Midbrain (tissue), 1 donor: Measurements from ENCODE around the gene PTGR2.
"Not testable (repeated sequence)": the region's sequence is repeated elsewhere in the genome, so short reads cannot be mapped to it uniquely, and the experiment has no call there.

Experiments
- DNase-seq: peaks from one replicate; lab custom pipeline; 2025; lab: John Stamatoyannopoulos, UW

PTGR2 gene

GRCh38 chr14:73851567-73852382, at the start of gene PTGR2:
TSS of gene PTGR2 (plus strand) at chr14:73851831. CDS start at chr14:73858863, 7,032 bp downstream.
- DNase-seq, result peak; percentile 92

- no peak for DNase-seq
Measured at GRCh38 chr14:73802431-73803188, 49.0 kb upstream of the PTGR2 start.

GRCh38 chr14:73804636-73805035, 47.0 kb upstream of the PTGR2 start:
- no peak for DNase-seq

GRCh38 chr14:73807457-73807856, 44.2 kb upstream of the PTGR2 start:
- no peak for DNase-seq

- no peak for DNase-seq
Measured at GRCh38 chr14:73809391-73809790, 42.2 kb upstream of the PTGR2 start.

DNA sequence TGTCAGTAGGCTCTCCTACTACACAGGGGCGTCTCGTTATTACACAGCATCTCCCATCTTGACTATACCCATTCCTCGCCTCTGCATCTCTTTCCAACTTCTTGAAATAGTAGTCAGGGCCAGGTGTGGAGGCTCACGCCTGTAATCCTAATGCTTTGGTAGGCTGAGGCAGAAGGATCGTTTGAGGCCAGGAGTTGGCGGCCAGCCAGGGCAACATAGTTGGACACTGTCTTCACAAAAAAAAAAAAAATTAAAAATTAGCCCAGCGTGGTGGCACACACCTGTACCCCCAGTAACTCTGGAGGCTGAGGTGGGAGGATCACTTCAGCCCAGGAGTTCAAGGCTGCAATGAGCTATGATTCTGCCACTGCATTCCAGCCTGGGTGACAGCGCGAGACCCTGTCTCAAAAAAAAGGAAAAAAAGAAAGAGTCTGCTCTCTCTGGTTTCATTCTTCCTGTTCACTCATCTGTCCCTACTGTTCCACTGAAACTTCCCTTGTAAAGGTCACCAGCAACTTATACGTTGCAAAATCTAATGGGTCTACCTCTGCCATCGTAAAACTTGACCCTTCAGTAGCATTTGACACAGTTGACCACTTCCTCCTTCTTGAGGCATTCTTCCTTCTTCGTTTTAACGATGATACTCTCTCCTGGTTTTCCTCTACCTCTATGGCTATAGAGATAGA, 41.0 kb upstream of the PTGR2 start:
- DNase-seq, result no peak

DNA sequence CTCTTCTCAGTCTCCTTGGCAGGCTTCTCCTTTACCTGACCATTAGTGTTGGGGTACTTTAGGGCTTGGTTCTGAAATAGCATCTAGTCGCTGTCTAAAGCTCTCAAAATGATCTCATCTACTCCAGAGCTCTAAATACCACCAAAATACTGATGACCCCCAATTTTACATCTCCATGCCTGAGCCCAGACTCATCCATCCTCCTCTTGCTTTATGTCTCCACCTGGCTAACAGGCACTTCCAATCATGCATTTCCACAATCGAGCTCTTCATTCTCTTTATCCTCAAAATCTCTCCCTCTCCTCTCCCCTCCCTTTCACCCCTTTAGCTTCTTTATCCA, 40.5 kb upstream of the PTGR2 start:
- no peak for DNase-seq

DNA sequence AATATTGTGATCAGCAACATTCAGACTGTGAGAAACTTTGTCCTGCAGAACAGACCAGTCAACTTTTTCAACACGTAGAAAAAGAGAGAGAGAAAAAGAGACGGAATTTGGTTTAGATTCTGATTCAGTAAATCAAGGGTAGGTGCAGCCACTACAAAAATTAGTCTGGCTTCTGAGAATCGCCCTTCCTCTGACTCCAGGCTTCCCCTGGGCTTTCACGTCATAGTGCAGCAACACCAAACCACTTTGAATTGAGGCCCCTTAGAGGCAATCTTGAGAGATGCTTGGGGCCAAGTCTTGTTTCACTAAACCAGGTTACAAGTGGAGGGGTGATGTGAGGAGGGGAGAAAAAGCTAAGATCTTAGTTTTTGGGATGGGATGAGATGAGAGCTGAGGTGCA, 37.5 kb upstream of the PTGR2 start:
- no peak for DNase-seq

DNA sequence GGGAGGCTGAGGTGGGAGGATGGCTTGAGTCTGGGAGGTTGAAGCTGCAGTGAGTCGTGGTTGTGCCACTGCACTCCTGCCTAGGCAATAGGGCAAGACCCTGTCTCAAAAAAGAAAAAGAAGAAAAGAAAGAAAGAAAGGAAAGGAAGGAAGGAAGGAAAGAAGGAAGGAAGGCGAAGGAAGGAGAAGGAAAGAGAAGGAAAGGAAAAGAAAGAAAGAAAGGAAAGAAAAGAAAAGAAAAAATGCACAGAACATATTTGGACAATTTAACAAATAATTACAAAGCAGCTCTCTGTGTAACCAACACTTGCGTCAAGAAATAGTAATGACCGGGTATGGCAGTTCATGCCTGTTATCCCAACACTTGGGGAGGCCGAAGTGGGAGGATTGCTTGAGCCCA, 35.8 kb upstream of the PTGR2 start:
- DNase-seq, result no peak

DNA sequence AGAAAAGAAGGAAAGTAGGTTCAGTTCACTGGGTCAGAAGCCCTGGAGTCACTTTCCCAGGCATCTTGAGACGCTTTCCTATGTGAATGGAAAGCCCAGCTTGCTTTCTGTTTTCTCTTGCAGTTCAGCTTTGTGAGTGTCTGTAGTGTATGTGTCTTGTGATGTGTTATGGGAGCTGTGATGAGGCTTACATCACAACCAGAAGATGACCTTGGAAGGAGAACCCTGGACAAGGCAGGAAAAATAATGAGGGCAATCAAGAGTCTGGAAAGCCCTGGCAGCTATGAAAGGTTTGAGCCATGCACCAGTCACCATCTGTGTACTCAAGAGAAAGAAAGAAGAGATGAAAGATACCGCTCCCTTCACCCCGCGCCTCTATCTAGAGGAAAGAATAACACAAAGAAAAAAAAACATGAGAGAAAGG, 35.2 kb upstream of the PTGR2 start:
- DNase-seq, result no peak

DNA sequence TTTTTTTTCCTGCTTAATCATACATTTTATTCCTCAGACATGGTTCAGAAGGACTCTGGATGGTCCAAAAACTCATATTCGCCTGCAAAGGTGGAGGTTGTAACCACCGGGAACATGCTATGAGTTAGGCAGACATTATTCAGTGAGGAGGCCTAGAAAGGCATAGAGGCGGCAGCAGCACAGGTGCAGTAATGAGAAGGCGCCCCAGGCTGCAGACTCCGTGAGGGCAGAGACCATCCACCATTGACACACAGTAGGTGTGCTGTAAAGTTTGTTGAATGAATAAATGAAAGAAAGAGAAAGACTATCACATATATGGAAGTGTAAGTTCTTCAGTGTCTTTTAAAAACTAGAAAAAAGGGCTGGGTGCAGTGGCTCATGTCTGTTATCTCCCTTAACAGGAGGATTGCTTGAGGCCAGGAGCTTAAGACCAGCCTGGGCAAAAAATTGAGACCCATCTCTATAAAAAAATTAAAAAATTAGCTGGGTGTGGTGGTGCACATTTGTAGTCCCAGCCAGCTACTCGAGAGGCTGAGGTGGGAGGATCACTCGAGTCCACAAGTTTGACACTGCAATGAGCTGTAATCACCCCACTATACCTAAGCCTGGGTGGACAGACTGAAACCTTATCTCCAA, 34.5 kb upstream of the PTGR2 start:
- DNase-seq, result no peak

DNA sequence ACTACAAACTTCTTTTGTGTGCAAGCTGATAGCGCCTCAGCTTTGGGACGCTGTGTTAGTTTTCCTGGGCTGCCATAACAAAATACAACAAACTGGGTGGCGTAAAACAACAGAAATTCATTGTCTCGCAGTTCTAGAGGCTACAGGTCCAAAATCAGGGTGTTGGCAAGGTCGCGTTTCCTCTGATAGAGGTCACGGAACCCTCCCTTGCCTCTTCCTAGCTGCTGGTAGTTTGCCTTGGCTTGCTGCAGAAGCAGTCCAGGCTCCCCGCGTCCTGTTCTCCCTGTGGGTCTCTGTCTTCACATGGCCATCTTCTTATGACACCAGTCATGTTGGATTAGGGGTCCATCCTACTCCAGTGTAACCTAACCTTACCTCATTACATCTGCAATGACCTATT, 32.8 kb upstream of the PTGR2 start:
- DNase-seq, result no peak

- no peak for DNase-seq
Measured at GRCh38 chr14:73820631-73821030, 31.0 kb upstream of the PTGR2 start.

DNA sequence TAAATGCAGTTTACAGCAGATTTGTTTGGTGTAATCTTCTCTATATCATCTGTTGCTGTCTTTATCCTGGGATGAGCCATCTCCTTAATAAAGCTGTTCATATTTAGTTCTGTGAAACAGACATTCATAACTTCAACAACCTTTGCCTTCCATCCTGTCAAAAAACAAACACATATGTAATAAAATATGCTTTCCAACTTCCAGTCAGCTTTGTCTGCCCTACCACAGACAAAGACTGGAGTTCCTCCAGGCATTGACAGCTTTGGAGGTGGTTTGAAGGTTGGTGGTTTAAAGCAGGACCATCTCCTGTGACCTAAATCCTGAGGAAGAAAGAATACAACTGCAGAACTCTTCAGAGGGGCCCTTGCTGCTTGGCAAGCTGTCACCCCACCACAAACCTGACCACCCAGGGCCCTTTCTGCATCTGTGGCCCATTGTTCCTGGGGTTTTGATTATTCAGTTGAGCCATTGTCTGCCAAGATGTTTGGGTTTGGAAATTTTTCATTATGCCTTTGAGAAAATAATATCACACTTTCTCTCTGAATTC, 28.2 kb upstream of the PTGR2 start:
- no peak for DNase-seq

DNA sequence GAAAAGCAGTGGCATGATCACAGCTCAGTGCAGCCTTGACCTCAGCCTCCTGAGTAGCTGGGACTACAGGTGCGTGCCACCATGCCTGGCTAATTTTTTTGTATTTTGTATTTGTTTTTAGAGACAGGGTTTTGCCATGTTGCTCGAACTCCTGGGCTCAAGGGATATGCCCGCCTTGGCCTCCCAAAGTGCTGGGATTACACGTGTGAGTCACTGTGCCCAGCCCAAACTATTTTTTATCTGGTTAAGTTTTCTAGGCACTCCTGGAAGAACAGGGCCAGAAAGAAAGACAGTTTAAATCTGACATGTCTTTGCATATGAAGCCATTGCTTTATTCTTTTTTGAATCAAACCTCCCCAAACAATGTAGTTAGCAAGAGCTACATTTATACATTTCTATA, 27.5 kb upstream of the PTGR2 start:
- no peak for DNase-seq

DNA sequence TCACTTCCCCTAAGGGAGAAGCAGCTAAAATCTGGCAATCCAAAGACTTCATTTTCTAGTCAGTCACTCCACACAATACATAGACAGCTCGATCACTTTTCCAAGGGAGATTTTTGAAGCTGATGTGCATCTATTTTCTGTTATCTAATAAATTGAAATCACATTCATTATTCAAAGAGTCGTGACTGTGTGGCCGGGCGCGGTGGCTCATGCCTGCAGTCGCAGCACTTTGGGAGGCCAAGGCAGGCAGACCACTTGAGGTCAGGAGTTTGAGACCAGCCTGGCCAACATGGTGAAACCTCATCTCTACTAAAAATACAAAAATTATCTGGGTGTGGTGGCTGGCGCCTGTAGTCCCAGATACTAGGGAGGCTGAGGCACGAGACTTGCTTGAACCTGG, 27.1 kb upstream of the PTGR2 start:
- DNase-seq, result no peak

DNA sequence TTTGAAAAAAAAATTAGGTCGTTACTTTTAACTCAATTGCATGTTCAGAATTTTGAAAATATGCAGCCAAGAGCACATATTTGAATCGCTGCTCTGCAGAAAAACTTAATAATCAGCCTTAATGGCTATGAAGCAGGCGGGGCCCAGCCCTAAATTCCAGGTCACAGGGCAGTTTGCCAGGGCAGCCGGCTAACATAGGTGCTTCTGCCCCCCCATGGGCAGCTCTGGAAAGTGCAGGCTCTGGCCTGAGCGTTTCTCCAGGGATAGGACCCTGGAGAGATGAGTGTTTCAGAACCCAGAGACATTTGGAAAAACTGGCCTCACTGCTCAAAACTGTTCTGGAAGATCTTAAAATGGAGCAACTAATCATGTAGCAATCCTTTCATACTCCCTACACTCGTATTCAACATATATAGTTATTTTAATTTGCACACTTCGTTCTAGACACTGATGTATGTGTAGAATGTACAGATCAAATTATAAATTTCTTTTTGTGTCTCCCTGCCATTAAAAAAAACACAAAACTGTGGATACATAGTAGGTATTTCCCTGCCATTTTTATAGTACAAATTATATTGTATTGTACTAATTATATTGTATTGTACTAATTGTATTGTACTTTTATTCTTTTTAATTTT, 26.0 kb upstream of the PTGR2 start:
- peak; percentile 82 for DNase-seq

DNA sequence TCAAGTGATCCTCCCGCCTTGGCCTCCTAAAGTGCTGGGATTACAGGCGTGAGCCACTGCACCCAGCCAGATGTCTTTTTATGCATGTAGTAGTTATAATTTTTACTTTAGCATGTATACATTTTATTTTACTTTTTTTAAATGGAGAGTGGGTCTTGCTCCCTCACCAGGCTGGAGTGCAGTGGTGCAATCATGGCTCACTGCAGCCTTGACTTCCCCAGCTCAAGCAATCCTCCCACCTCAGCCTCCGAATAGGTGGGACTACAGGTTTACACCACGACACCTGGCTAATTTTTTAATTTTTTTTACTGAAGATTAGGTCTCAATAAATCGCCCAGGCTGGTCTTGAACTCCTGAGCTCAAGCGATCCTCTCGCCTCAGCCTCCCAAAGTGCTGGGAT, 24.4 kb upstream of the PTGR2 start:
- DNase-seq, result not testable (repeated sequence)

DNA sequence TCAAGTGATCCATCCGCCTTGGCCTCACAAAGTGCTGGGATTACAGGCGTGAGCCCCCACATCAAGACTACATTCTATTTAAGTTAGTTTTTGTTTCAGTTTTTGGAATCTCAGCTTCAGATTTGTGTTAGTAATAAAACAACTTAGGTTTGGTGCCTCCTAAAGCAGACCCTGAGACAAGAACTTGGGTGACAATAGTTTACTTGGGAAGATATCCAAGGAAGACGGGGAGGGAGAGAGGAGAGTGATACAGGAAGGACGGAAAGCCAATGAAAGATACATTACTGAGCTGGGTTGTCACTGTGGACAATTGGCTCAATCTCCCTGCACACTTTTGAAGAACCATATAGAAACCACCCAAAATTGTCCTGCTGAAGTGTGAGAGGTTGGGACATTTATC, 22.6 kb upstream of the PTGR2 start:
- DNase-seq, result no peak

DNA sequence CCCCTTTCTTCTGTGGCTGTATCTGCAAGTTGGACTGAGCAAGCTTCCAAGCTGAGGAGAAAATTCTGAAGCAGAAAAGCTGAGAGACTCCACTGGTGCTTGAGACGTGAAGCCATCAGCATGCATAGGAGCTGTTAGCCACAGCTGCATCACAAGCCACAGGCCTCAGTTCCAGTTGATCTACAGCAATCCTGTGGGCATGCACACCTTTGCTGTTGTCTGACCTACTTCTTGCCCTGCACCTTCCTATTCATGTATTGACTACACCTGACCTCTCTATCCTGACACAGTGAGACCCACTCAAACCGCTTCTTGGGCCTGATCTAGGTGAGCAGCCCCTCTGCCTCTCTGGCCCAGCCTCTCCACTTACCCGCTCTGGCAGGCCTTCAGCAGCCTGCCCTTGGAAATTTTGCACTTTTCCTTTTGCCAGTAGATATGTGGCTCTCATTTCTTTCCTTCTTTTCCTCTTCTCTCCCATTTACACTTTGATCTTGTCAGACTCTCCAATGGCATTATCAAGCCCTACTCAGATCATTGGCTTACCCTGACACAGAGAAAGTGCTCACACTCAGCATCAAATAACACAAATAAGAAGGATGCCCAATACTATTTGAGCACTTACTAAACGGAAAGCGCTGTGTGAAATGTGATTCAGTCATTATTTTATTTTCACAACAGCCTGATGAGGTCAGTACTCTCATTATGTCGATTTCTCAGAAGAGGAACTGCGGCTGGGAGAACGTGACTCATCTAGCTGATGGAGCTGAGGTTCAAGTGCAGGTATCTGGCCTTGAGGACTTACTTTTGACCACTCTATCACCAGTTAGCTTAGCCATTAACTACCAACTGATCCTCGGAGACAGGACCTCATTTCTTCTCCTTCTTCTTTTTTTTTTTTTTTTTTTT, 21.9 kb upstream of the PTGR2 start:
- no peak for DNase-seq

GRCh38 chr14:73833034-73833433, 18.6 kb upstream of the PTGR2 start:
- no peak for DNase-seq
